GM19397 (cell line): ENCODE measurements around the gene TBC1D9.

Experiments used
- ATAC-seq: cut with Tn5 transposase; IDR thresholded peaks from one replicate; pipeline ENCODE4 v1.9.1; 2021; ENCODE audit warnings: mild to moderate bottlenecking, moderate library complexity; ENCODE audit not compliant: unreplicated experiment

Gene TBC1D9

GRCh38 chr4:140659943-140660700, 96.1 kb downstream of the TBC1D9 start:
- no peak for ATAC-seq

DNA sequence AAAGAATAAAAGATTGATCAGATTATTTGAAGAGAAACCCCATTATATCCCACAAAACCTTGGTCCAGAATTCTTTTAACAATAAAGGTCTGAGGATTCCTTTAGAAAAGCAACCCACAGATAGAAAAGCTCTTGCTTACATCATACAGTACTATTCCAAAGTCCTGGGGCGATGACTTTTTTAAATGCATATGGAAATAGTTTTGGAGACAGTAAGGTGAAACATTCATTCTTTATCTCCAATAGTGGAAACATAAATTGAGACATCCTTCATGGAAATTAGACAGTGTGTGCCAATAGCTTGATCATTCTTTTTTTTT, 101.7 kb downstream of the TBC1D9 start:
- ATAC-seq, result no peak

GRCh38 chr4:140653718-140654494, 102.3 kb downstream of the TBC1D9 start:
- no peak for ATAC-seq

- no peak for ATAC-seq
These were observed 103.6 kb downstream of the TBC1D9 start for GRCh38 chr4:140652601-140653000.

GRCh38 chr4:140648716-140649308, 107.4 kb downstream of the TBC1D9 start:
- ATAC-seq, result no peak

- ATAC-seq, result no peak
These were observed 110.4 kb downstream of the TBC1D9 start for GRCh38 chr4:140645614-140646412.

GRCh38 chr4:140645196-140645595, 111.0 kb downstream of the TBC1D9 start:
- ATAC-seq, result no peak

DNA sequence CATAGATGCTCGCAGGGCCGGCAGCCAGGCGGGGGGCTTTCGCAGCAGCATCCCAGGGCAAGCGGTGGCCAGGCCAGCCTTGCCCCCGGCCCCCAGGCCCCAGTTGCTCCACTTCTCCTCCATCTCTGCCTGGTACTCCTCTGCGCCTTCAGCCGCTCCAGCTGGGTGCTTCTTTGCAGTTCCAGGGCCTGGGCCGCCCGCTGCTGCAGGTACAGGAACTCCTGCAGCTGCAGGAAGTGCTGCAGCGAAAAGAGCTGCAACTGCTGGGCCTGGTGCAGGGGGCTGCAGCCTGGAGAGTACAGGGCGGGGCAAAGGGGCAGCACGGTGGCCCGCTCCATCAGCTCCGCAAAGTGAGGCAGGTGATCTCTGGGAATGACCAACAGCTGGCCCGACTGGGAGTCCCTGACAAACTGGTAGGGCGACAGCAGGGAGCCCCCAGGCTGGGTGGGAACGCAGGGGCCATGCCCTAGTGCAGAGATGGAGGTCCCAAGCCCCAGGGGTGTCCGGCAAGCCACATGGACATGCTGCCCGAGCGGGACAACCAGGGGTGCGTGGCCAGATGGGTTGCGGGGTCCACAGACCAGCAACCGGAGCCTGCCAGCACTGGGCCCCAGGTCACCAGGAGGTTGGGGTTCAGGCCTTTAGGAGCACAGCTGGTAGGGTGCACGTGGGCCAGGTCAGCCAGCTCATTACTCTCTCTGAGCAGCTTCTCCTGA, 111.6 kb downstream of the TBC1D9 start:
- no peak for ATAC-seq

GRCh38 chr4:140643571-140644055, 112.6 kb downstream of the TBC1D9 start:
- no peak for ATAC-seq

DNA sequence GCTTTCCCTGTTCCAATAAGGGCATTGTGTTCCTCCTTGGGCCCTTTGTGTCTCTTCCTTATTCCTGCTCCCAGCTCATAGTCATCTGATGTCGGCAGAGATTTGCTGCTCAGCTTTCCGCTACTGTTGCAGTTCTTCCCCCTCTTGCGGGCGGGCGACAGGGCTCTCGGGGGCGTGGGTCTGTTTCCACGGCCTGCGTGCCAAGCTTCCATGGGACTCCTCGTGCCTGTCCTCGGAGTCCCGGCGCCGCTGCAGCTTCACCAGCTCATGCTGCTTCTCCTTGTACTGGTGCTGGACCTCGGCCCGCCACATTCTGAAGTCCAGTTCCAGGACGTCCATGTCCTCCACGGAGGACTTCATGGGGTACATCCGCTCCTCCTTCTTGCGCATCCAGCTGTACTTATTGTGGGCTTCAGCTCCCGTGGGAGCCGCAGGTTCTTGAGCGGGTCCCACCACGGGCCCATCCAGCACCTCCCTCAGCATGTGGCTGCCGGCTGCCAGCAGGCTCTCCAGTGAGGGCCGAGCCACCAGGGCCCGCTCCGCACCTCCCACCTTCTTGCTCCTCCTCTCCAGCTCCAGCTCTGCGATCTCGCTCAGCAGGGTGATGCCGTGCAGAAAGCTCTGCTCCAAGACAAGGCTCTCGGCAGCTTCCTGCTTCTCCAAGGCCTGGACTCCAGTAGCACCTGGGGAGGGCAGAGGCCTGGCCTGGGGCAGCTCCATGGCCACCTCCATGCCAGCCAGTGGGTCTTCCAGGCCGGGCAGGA, 113.3 kb downstream of the TBC1D9 start:
- no peak for ATAC-seq

DNA sequence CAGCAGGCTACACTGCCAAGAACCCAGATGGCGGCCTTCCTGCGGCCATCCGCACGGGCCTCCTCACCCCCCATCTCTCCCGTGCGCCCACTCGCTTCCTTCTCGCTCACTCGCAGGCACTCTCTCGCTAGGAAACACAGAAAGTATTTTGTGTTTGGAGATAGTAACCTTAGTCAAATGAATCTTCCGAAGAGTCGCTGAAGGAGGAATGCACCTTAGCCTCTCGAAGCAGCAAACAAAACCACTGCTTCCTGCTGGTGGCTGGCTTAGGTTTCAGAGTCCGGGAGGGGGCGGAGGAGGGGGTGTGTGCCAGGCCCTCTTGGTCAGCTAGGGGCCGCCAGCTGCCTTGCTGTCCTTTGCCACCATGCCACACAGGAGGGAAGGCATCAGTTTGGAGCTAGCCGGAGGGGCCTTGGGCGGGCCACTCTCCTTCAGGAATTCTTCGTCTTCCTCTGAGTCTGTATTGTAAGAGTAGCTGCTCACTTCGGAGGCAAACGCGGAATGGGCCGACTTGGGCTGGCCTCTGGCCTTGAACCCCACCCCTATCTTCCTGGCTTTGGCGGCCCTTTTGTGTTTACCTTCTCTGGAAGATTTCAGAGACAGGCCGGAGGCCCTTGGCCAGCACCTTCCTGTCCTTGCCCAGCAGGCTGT, 114.3 kb downstream of the TBC1D9 start:
- no peak for ATAC-seq

DNA sequence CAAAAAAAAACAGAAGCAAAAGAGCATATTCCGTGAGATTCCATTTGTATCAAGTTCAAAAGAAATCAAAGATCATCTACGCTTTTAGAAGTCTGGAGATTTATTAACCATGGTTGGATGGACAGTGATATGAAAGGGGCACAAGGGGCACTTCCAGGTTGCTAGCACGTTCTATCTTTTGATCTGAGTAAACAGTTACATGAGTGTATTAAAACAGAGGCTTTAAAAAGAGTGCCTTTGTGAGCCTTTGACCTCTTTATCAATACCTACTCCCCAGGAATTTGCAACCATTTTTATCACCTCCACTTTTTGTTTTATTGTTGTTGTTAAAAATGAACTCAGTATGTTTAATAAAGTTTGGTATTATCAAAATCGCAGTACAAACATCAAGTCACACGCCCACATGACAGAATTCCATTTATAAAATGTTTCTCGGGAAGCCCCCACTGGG, 115.1 kb downstream of the TBC1D9 start:
- ATAC-seq, result no peak

- no peak for ATAC-seq
These were observed 115.9 kb downstream of the TBC1D9 start for GRCh38 chr4:140640150-140640748.

- ATAC-seq, result no peak
These were observed 117.1 kb downstream of the TBC1D9 start for GRCh38 chr4:140639066-140639465.

DNA sequence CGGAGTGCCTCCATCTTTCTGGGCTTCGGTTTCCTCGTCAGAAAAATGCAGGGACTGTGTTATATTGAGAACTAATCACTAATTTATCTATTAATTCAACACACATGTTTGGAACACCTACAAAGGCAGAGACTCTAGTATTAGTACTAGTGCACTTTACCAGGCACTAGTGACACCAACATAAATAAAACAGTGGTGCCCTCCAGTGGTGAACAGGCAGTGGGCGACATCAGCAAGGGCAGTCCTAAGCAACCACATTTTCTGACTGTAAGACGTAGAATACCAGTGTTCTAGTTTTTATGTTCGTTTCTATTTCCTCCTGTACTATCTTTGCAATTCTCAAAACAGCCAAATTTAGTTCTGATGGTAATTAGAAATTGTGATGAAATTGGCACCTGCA, 118.3 kb downstream of the TBC1D9 start:
- no peak for ATAC-seq

- no peak for ATAC-seq
These were observed 120.6 kb downstream of the TBC1D9 start for GRCh38 chr4:140635606-140636005.

GRCh38 chr4:140633951-140634350, 122.2 kb downstream of the TBC1D9 start:
- ATAC-seq, result no peak

- no peak for ATAC-seq
These were observed 123.1 kb downstream of the TBC1D9 start for GRCh38 chr4:140633124-140633523.

GRCh38 chr4:140630246-140630645, 125.9 kb downstream of the TBC1D9 start:
- ATAC-seq, result no peak
